ENCODE data around the gene SLC22A23.

The SLC22A23 gene

GRCh38 chr6:3366596-3367413 lies 90.0 kb downstream of the SLC22A23 start:
- DNase-seq, result no peak

DNA sequence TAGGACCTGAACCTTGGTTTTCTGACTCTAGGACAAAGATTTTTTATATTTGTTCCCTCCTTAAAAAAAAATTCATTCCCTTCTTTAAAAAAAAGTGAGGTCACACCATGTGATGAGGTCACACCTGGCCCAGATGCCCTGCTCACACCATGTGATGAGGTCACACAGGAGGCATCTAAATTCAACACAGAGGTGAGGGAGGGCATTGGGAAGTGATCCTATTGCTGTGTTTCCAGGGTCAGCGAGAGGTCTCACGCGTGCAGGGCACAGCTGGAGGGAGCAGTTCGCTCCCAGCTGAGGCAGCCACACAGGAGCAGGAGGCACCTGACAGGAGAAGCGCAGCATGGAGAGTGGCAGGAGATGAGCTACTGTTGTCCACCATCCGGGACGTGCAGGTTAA lies 92.5 kb downstream of the SLC22A23 start:
- DNase-seq, result no peak

GRCh38 chr6:3363296-3364025 lies 93.4 kb downstream of the SLC22A23 start:
- no peak for DNase-seq

DNA sequence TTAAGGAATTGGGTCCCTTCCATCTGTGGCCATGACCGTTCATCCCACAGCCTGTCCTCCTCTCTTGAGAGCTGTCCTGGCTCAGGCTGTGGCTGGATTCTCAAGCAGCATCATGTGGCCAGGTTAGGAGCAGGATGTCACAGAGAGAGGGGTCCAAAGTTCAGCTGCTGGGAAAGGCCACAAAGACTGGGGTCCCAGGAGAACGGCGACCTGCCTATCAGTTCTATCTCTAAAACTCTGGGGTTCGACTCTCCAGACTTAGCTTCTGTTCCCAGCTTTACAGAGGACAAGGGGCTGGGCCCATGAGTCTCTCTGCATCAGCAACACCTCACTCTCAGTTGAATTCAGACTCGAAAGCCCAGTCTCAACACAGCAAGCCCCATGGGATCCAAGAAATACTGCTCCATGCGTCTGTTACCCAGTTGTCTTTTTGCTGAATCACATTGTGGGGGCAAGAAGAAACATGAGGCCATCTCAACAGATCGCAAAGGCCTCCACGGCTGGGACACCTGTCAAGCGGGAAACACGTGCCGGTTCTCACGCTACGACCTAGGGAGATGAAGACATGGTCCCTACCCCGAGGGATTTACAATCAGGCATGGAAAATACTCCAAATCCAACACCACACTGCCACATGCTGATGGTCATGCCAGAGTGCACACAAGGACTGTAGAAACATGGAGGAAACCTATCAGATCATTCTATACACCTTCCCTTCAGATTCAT lies 95.4 kb downstream of the SLC22A23 start:
- DNase-seq, result no peak

DNA sequence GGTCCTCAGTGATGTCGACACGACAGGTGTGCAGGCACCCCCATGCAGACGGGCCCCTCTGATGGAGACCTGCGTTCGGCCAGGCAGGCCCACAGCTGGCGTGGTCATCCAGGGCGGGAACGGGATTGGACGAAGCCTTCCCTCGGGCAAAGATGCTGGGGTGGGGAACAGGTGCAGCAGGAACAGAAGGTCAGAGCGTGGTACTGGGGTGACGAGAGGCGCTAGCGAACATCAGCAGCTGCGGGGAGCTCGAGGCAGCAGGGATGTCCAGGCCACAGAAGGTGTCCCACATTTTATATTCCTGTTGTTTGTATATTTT lies 96.2 kb downstream of the SLC22A23 start:
- no peak for DNase-seq

DNA sequence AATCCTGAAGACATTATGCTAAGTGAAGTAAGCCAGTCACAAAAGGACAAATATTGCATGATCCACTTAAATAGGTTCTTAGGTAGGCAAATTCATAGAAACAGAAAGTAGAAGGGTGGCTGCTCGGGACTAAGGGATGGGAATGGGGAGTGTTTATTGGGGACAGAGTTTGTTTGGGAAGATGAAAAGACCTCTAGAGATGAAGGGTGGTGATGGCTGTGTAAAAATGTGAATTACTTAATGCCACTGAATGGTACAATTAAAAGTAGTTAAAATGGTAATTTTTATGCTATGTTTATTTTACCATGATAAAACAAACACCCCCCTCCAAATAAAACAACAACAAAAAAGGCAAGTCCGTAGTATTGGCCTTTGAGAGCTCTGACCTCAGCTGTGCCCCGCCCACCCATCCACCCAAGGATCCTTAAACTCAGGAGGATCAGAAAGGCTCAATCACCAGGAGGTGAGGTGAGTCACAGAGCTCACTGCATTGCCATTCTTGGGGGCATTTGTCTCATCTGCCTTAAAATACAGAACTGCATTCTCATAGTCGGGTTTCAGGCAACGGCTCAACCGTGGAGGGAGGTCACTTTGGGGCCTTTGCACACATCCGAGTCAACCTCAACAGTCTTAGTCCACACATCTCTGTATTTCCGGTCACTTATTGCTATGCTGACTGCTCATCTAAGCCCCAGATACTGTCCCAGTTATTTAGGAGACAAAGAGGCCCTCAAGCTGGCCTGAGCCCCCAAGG lies 96.7 kb downstream of the SLC22A23 start:
- DNase-seq, result no peak

- no peak for DNase-seq
Measured at GRCh38 chr6:3359101-3359752, 97.6 kb downstream of the SLC22A23 start.

DNA sequence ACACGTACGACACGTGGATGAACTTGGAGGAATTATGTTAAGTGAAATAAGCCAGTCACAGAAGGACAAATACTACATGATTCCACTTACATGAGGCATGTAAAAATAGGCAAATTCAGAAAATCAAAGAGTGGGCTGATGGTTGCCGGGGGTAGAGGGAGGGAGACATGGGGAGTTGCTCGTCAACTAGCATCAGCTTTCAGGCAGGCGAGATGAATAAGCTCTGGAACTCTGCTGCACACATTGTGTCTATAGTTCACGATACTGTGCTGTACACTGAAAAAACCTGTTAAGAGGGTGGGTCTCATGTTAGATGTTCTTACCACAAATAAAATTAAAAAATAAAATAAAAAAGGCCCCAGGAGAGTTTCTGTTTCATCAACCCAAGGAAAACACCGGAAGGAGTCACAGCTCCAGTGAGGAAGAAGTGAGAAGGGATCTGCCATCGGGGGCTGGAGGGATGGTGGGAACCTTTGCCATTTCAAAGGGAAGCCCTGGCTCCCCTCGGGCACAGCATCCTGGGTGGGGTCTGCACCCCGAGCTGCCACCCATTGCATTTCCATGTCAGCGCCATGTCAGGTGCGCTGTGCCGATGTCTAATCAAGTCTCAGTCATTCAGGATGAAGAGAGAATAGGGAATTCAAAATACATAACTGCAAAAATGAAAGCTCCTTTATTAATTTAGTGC lies 98.3 kb downstream of the SLC22A23 start:
- DNase-seq, result no peak

DNA sequence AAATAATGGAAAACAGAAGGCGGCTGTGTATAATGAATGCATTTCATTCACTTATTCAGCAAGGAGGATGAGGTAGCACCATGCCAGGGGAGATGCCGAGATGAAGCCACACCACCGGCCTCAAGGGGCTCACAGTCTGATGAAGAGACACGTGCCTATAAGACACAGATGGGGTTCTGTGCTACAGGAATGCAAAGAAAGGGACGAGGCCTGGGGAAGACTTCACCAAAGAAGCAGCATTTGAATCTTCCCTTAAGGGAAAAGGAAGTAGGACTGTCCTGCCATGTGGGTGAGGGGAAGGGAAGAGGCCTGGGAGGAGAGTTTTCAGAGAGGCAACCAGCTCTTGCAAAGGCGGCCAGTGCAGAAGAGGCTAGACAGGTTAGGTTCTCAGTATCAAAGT lies 99.2 kb downstream of the SLC22A23 start:
- DNase-seq, result no peak

- no peak for DNase-seq
Measured at GRCh38 chr6:3356824-3357420, 99.9 kb downstream of the SLC22A23 start.

DNA sequence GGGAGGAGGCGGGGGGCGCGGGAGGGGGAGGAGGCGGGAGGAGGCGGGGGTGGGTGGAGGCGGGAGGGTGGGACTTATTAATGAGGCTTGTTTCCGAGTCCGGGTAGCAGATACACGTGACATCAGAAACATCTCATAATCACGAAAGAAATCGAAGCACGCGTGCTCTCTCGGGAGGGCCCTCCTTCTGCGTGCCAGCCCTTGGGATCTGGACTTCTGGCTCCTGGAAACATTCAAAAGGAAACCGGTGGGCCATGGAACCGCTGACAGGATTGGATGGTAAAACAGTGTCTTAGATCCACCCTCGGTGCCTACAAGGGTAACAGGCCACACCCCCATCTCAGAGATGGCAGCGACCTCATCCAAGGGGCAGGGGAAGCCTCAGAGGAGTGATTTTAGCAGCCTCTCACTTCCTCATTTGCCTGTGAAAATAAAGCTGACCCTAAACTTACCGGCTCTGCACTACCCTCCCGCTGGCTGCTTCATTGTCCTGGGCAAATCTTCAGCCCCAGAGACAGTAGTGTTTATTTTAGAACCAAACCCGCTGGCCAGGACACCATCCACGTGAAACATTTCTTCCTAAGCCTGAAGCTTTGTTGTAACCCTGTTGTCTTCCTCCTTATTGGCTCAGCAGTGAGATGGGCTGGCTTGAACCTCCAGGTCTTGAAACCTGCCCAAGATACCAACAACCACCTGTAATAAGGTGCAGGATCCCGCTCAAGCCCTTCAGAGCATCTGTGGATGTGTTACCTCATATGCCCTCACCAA lies 100.6 kb downstream of the SLC22A23 start:
- DNase-seq, result peak; percentile 92

GRCh38 chr6:3355358-3356055 lies 101.3 kb downstream of the SLC22A23 start:
- DNase-seq, result peak; percentile 40

- no peak for DNase-seq
Measured at GRCh38 chr6:3355011-3355357, 101.9 kb downstream of the SLC22A23 start.

DNA sequence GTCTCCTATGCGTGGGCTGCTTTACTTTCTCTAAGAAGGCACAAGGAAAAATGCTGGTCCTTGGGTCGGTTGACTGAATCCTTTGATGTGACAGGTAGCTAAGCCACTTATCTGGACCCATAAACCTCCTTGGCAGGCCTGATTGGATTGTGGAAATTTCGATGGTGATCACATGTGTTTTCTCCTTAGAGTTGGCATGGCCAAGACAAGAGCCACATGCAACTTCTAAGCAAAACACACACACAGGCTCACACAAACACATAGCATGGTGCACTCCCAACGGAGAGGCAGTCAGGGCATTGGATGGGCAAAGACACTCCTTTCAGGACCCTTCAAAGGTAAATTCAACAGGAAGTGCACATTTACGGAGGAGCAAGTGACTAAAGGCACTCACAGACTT lies 102.9 kb downstream of the SLC22A23 start:
- DNase-seq, result no peak

DNA sequence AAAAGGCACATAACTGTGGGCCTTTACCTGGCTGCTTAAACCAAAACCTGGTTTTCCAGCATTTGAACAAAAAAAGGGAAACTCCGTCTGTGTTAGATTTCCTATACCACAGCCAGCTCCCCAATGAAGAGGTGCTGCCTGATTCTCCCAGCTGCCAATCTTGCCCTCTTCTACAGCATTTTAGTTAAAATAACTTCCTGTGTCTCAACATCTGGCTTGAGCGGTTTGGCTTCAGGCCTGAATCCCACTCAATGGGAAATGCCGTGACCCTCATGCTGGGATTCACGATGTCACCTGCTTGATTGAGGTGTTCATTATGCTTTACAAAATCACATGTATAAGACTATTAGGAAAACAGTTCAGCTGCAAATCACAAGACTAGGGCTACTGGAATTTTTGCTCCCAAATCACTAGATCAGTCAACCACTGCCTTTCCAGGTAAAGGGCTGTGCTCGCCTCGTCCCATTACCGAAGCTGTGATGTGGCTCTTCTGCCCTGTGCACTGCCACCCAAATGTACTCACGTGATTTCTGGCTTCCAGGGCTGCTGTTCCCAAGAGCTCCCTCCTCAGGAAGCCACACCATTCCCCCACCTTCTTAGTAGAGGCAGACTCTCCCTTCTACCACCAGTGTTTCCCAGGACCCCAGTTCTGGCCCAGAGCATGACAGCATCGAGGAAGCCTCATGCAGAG lies 103.5 kb downstream of the SLC22A23 start:
- no peak for DNase-seq

GRCh38 chr6:3352678-3353077 lies 104.2 kb downstream of the SLC22A23 start:
- no peak for DNase-seq

DNA sequence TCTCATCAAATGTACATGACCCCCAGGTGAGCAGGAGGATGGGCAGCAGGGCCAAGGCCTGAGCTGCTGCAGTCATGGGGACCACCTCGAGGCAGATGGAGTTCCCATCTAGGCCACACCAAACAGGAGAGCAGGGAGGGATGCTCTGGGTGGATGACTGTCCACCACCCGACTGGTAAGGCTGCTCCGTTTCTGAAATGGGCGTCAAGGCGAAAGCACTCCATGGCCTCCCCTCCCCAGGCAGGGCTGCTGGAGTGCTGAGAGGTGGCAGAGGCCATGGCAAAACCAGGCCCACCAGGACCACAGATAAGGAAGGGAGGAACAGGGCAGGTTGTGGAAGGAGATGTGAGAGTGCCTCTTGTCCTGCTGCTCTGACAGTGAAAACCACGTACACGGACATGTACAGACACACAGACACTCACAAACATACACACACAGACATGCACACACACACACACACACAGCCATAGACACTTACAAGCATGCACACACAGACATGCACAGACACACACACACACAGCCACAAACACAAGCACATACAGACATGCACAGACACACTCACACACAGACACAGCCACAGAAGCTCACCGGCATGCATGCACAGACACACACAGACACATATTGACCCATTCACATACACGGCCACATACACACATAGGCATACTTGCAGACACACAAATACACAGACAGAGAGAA lies 104.9 kb downstream of the SLC22A23 start:
- DNase-seq, result no peak

DNA sequence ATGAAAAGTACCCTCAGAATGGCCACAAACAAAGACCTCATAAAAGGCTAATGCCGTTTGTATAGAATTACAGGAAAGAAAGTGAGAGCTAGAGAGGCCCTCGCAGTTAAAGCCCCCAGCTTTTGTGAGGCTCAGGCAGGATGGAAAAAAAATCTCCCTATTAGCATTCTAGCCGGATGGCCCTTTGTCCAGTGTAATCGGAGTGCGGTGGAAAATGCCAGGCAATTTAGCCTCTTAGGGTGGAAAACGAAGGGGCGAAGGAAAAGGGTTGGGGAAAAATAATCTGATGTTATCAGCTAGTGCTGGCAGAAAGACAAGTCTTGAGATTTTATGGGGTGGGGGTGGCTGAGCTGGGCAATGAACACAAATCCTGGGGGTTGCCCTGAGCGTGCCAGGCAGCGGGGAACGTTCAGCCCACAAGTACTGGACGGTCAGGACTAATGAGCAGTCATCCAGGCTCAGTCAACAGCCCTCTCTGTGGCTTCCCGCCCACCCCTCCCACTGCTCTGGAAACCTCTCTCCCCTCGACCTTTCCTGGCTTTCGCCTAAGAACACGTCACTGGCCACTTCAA lies 105.7 kb downstream of the SLC22A23 start:
- no peak for DNase-seq

Data from MV-4-11 (cell line).